Stimulated activated CD4-positive, alpha-beta T cell treated with anti-CD3 and anti-CD28 coated beads, Interleukin-15, amount 100 ng/mL, for 48 hours (primary cell): ENCODE measurements around the gene ST6GALNAC5.

Experiments used
- DNase-seq, 2 donors: peaks; one replicate each; pipeline ENCODE4 v3.0.0-alpha.2; 2020; ENCODE audit warnings: low read depth in 2 of 2

Gene ST6GALNAC5

DNA sequence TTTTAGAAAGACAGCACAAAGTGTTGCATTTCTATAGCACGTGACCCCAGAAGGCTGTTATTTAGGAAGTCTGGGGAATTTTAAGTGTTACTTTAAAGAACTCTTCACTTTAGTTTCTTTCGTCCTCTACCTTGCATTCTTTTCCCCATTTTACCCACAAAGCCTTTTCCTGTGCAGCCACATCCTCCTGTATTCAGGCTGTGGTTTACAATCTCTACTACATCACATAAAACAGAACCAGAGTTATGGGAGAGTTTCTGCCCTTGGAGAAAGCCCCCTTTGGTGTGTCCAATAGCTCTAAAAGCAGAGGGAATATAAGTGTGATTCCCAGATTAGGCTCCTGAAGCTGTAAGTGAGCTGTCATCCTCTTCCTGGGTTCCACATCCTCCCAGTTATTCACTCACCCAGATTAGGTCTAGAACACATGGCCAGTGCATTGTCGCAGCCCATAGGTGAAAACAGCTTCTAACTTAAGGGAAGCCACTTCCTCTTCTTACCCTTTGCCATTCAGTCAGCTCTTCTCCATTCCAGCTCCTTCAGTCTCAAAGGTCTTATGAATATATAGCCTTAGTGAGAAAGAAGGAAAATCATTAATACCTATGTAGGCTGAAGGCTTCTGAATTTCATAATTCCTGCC lies 180.8 kb downstream of the ST6GALNAC5 start:
- DNase-seq, result no peak

DNA sequence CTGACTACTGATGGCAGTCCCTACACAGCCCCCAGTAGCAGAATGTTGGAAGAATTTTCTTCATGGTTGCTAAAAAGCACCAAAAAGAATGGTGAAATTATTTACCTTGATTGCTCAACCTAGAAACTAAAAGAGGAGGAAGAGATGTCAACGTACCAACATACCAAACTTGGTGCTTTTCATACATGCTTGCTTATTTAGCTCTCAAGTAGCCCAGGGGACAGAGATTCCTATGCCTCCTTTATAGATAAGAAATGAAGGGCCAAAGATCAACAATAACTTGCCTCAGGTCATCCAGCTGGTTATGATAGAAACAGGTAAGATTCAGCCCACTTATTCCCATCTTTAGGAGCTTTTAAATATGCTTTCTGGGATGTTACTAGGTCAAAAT lies 181.3 kb downstream of the ST6GALNAC5 start:
- DNase-seq, result no peak

DNA sequence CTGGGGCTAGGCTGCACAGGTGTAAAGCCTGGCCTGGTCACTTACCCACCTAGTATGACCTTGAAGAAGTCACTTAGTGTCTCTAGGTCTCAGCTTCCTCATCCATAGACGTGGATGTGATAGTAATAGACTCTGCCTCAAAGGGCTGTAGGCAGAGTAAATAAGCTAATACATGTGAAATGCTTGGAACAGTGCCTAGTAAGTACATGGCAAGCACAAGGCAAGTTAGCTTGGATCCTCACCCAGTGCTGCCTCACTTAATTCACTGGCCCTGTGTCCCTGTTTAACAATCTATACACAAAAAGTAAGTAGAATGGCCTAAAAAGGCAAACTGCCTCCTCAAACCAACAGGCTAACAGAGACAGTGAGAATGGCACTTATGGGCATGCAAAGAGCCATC lies 184.1 kb downstream of the ST6GALNAC5 start:
- DNase-seq, result no peak

DNA sequence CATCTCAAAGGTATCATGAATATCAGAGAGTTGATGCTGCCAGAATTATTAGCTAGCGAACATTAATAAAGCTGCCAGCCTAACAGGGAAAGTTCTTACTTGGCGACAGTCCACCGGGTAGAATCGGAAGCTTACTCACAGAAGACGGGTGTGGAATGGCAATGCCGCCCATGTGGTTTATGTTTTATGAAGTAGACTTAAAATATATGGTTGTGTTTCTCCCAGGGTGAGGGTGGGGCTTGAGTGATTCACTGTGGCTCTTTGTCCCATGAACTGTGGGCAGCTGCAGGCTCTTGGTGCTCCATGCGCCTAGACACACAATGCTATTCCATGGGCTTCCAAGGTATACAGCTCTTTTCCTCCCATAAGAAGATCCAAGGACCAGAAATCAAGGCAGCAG lies 189.2 kb downstream of the ST6GALNAC5 start:
- no peak for DNase-seq

DNA sequence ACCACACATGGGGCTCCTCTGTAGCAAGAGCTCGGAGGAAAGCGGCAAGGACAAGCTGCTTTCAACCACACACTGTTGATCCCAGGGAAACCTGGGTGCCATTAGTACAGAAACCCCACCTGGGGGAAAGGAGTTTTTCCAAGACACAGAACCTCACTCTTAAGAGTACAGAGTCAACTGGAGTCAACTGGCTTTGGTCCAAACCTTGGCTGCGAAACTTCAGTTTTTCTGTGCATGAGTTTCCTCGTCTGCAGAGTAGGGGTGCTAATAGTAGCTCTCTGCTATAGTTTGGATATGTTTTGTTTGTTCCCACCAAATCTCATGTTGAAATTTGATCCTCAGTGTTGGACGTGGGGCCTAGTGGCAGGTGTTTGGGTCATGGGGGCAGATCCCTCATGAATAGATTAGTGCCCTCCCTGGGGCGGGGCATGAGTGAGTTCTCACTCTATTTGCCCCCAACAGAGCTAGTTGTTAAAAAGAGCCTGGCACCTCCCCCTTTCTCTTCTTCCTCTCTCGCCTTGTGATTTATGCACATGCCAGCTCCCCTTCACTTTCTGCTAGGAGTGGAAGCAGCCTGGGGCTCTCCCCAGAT lies 190.8 kb downstream of the ST6GALNAC5 start:
- no peak for DNase-seq

DNA sequence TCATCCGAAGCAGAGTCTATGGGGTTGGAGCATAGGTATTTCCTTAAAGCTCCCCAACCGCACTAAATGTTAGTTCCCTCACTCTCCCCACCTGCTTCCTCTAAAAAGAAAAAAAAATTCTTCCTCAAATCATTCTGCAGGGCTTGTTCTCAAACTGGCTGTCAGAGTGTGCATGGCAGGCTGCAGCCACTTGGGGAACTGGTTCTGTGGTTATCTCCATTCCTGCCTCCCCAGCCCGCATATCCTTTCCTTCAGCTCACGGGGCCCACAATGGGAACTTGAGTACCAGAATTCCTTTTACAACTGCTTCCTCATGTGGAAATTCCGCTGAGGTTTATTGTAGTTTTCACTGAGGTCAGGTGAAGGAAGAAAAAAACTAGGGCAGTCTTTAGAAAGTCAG lies 192.7 kb downstream of the ST6GALNAC5 start:
- DNase-seq, result no peak

DNA sequence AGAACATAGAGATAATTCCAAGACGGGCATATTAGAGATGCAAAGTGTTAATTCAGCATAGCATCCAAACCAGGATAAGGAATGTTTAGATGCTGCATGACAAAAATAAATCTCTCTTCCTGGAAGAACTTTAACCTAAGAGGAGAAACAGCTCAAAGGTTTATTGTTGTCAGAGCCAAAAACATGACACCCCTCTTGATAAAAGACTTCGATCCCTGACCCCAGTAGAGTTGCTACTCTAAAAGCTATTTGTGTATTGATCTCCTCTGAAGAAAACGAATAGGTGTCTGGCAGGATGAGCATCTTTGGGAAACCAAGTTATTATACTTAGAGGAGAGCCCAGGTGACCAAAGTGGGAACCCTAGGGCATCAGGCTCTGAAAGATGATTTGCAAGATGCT lies 193.9 kb downstream of the ST6GALNAC5 start:
- no peak for DNase-seq

DNA sequence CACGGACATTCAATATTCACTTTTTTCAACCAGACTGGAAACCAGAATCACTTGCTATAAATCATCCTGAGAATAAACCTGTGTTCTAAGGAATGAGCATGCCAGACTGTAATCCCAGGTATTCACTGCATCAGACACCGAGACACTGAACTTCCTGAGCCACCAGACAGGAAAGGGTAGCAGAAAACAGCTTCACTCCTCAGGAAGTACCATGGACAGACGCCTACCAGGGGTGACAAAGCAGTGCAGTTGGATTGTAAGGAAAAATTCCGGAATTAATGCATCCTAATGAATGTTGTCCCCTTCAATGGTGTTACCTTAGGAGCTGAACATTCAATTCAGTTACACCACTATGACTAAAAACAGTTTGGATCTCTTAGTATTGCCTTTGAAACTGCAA lies 195.8 kb downstream of the ST6GALNAC5 start:
- no peak for DNase-seq

DNA sequence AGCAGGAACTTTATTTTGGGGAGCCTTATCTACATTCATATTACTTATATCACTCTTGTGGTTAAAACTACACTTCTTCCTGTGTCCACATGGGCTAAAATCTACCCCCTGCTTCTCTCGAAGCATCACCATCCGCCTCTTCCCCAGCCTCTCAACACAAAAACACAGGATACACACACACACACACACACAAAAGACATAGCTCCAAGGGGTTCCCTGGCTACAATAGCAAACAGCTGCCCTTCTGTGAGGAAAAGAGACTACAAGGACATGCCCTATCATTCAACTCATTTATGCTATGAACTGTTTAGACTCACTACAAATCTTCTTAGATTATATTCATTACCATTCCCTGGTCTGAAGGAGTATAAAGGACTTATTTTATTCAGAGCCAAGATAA lies 197.0 kb downstream of the ST6GALNAC5 start:
- DNase-seq, result no peak

DNA sequence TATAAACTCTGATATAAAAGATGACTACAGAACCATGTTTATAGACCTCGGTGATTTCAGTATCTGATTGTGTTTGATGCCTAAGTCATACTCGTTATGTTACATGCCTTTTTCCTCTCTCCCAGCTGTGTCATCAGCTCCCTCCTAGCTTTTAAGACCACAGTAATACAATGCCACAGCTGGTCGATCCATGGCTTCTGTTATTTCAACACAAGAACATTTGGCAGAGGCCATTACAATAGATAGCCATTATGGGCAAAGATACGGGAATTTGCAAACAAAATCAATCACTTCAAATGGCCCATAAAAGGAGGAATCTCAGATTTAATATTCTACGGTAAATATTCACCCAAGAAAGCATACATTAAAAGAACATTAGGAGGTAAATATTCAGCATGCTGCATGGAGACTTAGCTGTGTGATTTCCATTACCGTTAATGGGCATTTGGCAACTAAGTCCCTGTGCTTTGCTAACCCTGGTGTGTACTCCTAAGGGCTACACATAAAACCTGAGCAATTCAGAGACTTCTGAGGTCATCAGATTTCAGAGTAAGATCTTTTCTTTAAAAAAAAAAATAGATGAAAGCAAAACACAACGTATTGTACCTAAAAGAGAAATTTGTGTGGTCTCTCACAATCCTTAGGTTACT lies 198.5 kb downstream of the ST6GALNAC5 start:
- DNase-seq, result no peak

DNA sequence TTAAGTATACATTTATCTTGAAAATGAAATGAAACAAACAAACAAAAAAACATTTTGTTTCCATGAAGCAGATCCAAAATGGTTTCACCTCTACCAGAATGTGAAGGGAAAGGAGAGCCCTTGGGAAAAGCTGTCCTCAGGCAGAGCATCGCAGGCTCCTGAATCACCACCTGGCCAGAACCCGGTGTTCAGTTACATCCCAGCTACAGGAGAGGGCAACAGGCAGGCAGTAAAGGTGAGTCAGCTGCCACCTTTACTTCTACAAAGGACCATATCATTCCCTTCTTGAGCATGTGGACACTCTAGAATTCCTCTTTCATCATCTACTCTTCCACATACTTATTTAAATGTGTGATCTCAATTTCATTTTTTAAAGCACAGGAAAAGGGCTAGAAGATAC lies 200.7 kb downstream of the ST6GALNAC5 start:
- DNase-seq, result no peak

DNA sequence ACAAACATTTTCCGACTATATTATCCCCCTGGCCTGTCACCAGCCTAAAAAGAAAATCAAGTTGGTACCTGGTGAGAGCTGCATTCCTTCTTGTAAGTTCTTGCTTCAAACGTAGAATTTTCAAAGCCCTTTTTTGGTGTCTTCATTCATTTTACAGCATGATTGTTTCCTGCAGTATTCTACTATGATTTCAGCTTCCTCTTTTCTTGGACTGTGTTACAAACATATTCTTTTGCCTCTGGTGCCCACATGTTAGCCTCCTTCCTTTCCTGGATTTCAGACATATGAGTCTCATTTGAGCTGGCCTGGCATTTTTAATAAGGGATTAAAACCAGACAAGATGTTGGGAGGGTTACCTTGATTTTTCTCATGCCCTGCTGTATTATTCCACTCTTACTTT lies 209.5 kb downstream of the ST6GALNAC5 start:
- DNase-seq, result no peak

DNA sequence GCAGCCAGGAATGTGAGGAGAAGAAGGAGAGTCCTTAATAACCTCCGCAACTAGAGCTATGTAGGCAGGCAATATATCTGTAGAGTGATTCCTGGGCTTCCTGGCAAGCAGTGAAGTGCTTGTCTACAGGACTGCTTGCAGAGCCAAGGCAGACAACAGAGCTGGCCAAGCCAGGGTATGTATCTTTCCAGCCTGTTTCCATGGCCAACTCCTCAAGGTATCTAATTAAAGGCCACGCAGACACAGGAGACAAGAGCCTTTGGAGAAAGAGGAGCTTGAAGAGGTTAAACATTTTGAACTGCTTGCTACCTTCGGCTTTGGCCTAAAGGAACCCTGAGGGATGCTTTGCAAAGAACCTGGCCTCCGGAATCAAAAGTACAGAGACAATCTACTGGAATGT lies 214.6 kb downstream of the ST6GALNAC5 start:
- no peak for DNase-seq

DNA sequence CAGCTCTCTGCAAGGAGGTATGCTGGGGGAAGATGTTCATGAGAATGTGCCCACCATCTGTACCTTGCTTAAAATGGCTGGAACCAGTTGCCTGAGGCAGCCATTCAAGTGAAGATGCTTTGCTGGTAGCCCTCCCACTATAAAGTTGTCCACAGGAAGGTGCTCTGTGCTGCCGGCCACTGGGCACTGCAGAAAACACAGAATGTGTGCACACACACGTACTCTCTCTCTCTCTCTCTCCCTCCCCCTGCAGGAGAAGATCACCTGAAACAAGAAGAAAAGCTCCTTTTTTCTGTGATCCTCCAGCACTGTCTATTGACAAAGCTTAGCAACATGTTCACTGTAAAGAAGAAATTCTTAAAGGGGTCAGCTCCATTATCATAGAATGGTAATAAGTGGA lies 217.2 kb downstream of the ST6GALNAC5 start:
- no peak for DNase-seq

DNA sequence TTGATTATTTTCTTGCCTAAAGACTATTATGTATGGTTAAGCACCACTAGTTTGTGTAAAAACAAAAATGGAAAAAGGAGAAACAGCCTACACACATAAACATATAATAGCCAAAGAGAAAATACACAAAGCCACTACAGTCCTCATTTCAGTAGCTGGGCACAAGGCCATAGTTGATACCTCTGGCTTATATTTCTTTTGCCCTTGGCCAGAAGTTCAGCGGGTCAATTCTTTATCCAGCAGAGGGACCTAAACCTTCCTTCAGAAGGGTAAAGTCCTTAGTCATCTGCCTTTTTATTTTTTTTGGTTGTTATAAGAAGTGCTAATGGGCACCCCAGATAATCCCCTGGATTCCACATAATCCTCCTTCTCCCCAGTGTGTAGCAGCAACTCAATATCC lies 217.8 kb downstream of the ST6GALNAC5 start:
- DNase-seq, result no peak

DNA sequence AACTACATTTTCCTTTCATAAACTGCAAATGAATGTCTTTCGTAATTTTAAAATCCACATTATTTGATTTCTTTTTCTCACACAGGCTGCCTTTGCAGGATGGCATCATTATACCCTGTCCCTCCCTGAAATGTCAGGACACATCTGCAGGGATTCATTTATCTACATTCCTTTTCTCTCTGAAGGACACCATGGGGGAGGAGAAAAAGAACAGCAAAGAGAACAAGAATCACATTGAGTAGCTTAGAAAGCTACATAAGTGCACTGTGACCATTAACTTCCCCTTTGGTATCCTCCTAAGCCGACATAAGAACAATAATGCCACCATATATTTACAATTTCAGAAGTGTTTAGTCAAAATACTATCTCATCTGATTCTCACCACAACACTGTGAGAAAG lies 222.5 kb downstream of the ST6GALNAC5 start:
- no peak for DNase-seq

DNA sequence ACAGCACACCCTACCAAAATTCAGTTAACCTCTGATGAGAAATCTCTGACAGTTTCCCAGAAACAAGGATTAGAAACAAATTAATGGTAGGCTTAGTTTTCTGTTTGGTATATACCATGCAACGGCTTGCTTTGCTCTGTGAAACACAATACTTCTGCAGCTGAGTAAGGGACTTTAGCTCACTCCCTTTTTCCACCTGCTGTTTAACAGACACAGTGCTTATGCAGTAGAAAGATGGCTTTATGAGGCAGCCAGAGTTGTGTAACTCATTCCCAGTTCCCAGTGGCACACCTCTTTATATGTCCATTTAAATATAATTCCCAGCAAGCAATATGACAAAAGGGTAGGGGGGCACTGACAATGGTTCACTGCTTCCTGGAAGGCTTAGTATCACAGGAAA lies 228.0 kb downstream of the ST6GALNAC5 start:
- DNase-seq, result no peak

DNA sequence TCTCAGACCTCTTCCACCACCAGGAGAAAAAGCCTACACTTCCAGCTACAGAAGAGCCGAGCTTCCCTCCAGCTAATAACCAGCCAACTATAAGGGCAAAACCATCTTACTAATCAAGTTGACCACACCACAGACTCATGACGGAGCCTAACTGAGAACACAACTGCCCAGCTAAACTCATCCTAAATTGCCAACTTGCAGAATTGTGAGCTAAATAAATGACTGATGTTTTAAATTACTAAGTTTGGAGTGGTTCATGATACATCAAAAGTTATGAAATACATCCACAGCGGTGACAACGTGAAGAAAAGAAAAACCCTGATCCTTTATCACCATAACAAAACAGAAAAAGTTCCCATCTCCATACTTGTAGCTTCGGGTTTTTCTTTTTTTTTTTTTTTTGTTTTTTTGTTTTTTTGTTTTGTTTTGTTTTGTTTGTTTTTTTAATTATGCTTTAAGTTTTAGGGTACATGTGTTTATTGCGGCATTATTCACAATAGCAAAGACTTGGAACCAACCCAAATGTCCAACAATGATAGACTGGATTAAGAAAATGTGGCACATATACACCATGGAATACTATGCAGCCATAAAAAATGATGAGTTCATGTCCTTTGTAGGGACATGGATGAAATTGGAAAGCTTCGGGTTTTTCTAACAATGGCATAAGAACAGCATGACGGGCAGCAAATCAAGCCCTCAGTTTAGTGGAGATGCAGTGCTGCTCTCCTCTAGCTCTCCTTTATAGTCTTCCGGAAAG lies 229.4 kb downstream of the ST6GALNAC5 start:
- no peak for DNase-seq

DNA sequence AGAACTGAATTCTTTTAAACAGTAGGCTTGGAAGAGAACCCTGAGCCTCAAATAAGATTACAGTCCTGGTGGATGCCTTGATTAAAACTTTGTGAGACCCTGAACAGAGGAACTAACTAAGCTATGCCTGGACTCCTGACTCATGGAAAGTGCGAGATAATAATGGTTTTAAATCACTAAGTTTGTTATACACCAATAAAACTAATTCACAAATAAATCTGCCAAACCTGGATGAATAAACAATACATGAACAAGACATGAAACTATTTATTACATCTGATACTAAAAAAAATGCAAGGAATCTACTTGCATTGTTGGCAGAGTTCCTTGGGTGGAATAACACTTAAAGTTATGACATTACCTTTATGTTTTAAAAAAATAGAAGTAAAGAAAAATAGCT lies 233.6 kb downstream of the ST6GALNAC5 start:
- no peak for DNase-seq

DNA sequence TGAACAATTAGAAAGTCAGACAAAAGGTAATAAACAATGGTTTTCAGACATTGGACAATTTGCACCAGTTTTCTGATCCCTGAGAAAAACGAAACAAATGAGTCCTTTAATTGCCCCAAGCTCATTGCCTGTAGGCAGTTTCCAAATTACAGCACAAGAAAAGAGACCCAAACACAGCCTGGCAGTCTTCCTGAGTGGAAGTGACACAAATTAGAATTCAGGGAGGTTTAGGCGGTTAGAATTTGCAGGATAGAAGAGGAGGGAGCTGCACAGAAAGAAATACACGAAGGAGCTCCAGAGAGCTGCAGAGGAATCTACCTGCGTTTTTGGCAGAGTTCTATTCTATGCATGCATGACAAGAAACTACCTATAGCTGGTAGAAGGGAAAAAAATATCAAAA lies 236.2 kb downstream of the ST6GALNAC5 start:
- DNase-seq, result no peak

DNA sequence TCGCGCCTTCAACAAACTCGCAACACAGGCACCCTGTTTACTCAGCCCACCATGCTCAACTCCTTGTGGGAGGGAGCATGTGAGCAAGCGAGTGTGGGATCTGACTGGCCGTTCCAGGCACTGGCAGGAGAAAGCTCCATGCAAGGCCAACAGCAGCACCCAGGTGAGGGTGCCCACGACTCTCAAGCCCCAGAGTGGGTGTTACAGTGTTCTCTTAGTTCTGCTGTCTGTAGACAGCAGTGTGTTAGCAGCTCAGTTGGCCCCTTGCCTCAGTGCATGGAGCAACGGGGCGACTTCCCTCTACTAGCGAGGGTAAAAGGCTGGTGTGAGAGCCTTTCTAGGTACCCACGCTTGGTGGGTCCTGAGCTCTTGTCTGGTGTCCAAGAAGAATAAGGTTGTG lies 237.4 kb downstream of the ST6GALNAC5 start:
- DNase-seq, result no peak
